HCT116 (cell line): Measurements from ENCODE around the gene NDUFS5.

Source experiments
- RAD21 ChIP-seq: IDR thresholded peaks from 2 replicates; pipeline ENCODE4 v1.6.1; 2012; ENCODE audit warnings: low read depth, mild to moderate bottlenecking
- TF ChIP-seq, protein P1 (sequence below), 3 experiments: fragments of 200-600 bp in 1 of 3; sonication (generic) in 1 of 3; IDR thresholded peaks in 2 of 3; conservative IDR thresholded peaks in 1 of 3; 2 replicates each; pipeline ENCODE4 v1.5.1; 2012 to 2017; ENCODE audit warnings: low read depth in 2 of 3, low read length in 2 of 3, antibody characterized with exemption in 1 of 3, borderline replicate concordance in 1 of 3, control low read depth in 1 of 3, mild to moderate bottlenecking in 1 of 3, mixed read lengths in 1 of 3, mixed run types in 1 of 3, moderate library complexity in 1 of 3; ENCODE audit not compliant: insufficient read depth in 1 of 3

GRCh38 chr1:38991638-38992411 is 34.3 kb upstream of the NDUFS5 start:
- TF ChIP-seq, protein P1, sequence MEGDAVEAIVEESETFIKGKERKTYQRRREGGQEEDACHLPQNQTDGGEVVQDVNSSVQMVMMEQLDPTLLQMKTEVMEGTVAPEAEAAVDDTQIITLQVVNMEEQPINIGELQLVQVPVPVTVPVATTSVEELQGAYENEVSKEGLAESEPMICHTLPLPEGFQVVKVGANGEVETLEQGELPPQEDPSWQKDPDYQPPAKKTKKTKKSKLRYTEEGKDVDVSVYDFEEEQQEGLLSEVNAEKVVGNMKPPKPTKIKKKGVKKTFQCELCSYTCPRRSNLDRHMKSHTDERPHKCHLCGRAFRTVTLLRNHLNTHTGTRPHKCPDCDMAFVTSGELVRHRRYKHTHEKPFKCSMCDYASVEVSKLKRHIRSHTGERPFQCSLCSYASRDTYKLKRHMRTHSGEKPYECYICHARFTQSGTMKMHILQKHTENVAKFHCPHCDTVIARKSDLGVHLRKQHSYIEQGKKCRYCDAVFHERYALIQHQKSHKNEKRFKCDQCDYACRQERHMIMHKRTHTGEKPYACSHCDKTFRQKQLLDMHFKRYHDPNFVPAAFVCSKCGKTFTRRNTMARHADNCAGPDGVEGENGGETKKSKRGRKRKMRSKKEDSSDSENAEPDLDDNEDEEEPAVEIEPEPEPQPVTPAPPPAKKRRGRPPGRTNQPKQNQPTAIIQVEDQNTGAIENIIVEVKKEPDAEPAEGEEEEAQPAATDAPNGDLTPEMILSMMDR (IDR thresholded peaks at IDR 0.05 in 2 of 3, conservative IDR thresholded peaks at IDR 0.05 in 1 of 3; ENCODE audit: borderline replicate concordance in 1 of 3, insufficient read depth in 1 of 3, low read depth in 2 of 3, low read length in 2 of 3), result no peak
- no peak for TF ChIP-seq RAD21
